Activated T-cell treated with anti-CD3 and anti-CD28 coated beads, Interleukin-2, amount 50 U/mL, for 72 hours (primary cell): ENCODE measurements around the gene GNLY. TPM values are rescaled to one million over a fixed set of nuclear protein-coding genes. Genes with fewer than 3 reads are reported as not detected.
"Not testable (repeated sequence)": the region's sequence is repeated elsewhere in the genome, so short reads cannot be mapped to it uniquely, and the experiment has no call there.

Experiments used
- ATAC-seq, 2 donors: fragments of 150-1000 bp; cut with Tn5 transposase; replicated peaks in 1 of 2; 2 replicates each; pipeline ENCODE4 v1.10.0; 2021; ENCODE audit warnings: moderate library complexity in 2 of 2, mild to moderate bottlenecking in 1 of 2
- DNase-seq, 2 donors: peaks; one replicate each; pipeline ENCODE4 v3.0.0; 2021 to 2022; ENCODE audit warnings: mixed read lengths in 1 of 2
- H3K27ac Mint-ChIP-seq: one replicate; pipeline ENCODE4 v1.8.0; 2022; ENCODE audit warnings: mild to moderate bottlenecking, moderate library complexity, mixed read lengths
- H3K27me3 Mint-ChIP-seq: one replicate; pipeline ENCODE4 v1.8.0; 2022; ENCODE audit warnings: low read depth, mixed read lengths
- H3K36me3 Mint-ChIP-seq, 2 donors: one replicate each; pipeline ENCODE4 v1.8.0; 2022; ENCODE audit warnings: mixed read lengths in 2 of 2, mild to moderate bottlenecking in 1 of 2; ENCODE audit not compliant: insufficient read depth in 2 of 2
- H3K4me1 Mint-ChIP-seq: one replicate; pipeline ENCODE4 v1.8.0; 2022; ENCODE audit warnings: low read depth, mixed read lengths
- H3K4me3 Mint-ChIP-seq, 2 donors: one replicate each; pipeline ENCODE4 v1.8.0; 2022; ENCODE audit warnings: mild to moderate bottlenecking in 2 of 2, mixed read lengths in 2 of 2, moderate library complexity in 2 of 2
- H3K9me3 Mint-ChIP-seq, 2 donors: one replicate each; pipeline ENCODE4 v1.8.0; 2022; ENCODE audit warnings: mixed read lengths in 2 of 2
- total RNA-seq, 2 donors: library from RNA; stranded (reverse); gene quantifications; one replicate each; pipeline ENCODE4 v1.2.3, GENCODE V29; 2022

The GNLY gene
- total RNA-seq, 2 donors from 2014 or later, result 23.8 to 143 TPM

DNA sequence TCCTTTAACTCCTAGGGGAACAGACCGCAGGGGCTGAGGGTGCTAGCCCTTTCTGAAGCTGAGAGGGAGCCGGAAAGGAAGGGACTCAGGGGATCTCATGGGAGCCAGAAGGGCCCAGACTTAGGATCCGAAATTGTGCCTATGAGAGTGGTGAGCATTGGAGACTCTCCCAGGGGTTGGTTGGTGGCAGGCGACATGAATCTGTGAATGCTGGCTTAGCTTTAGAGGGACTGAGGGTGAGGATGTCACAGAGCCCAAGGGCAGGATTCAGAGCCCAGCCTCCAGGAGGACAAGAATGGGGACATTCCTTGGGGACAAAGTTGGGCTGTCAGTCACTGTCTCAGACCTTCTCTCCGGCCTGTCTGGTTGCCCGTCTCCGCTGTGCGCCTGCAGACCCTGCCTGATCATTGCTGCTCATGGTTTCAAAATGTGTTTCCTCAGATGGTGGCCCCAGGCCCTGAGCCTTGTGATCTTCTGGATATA, 17.5 kb downstream of the GNLY start:
- no peak overlapping the region for H3K4me3 Mint-ChIP-seq
- DNase-seq (no peak), ATAC-seq (no peak)
- H3K27ac Mint-ChIP-seq, result no peak overlapping the region
- peaks cover 18% of the 10 kb centered on the region for H3K4me1 Mint-ChIP-seq
- peaks cover 4% of the 10 kb centered on the region for H3K27me3 Mint-ChIP-seq
- no peaks in the 10 kb centered on the region for H3K36me3 Mint-ChIP-seq
- no peaks in the 10 kb centered on the region for H3K9me3 Mint-ChIP-seq

- Mint-ChIP-seq H3K27me3 (peaks cover 4% of the 10 kb centered on the region), H3K27ac (no peak overlapping the region), H3K36me3 (no peaks in the 10 kb centered on the region), H3K4me3 (no peak overlapping the region), H3K4me1 (peaks cover 13% of the 10 kb centered on the region), H3K9me3 (no peaks in the 10 kb centered on the region)
- DNase-seq (no peak), ATAC-seq (no peak)
These were observed 18.2 kb downstream of the GNLY start for GRCh38 chr2:85712336-85712735.

DNA sequence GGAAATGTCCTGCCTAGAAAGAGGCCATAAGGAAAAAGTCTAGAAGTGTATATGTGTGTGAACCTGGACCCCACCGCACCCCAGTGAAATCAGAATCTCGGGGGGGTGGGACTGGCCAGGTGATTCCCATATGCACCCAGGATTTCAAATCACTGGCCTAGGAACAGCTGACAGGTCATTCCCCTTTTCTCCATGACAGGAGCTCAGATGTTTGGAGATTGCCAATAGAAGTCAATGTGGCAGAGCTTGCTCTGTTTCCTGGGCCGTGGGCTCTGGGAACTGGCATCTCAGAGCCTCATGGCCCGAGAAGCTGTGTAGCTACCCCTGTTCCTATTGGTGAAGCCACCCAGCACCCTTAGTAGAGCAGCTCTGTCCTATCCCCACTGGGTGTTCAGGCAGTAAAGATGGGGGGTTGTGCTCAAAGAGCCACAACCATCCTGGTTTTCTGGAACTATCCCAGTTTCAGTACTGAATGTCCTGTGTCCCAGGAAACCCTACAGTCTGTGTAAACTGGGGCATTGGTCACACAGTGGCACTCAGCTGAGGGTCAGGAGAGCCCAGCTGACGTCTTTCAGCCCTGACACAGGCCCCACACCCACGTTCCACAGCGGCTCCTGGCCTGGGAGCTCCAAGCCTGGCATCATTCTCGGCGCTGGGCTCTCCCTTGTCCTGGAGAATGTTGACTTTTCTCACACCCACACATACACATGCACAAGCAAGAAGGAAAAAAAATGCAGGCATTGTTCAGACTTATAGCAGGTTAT, 18.9 kb downstream of the GNLY start:
- Mint-ChIP-seq H3K4me3 (no peak overlapping the region), H3K9me3 (no peaks in the 10 kb centered on the region), H3K36me3 (no peaks in the 10 kb centered on the region), H3K27me3 (peaks cover 4% of the 10 kb centered on the region), H3K4me1 (peaks cover 7% of the 10 kb centered on the region), H3K27ac (no peak overlapping the region)
- no peak for ATAC-seq
- no peak for DNase-seq

- Mint-ChIP-seq H3K27me3 (peaks cover 1% of the 10 kb centered on the region), H3K9me3 (no peaks in the 10 kb centered on the region)
These were observed 19.7 kb downstream of the GNLY start for GRCh38 chr2:85713836-85714235.

GRCh38 chr2:85714421-85714820, 20.3 kb downstream of the GNLY start:
- H3K4me1 Mint-ChIP-seq, ATAC-seq: not testable (repeated sequence)

More at GRCh38 chr2:85713836-85714235, 19.7 kb downstream of the GNLY start:
- H3K4me1 Mint-ChIP-seq, result peaks cover 7% of the 10 kb centered on the region
- ATAC-seq (no peak), DNase-seq (no peak)
- H3K36me3 Mint-ChIP-seq, result no peaks in the 10 kb centered on the region
- H3K4me3 Mint-ChIP-seq, result no peak overlapping the region
- H3K27ac Mint-ChIP-seq, result no peak overlapping the region

GRCh38 chr2:85714841-85715240, 20.7 kb downstream of the GNLY start:
- Mint-ChIP-seq H3K27ac (no peak overlapping the region), H3K4me1 (peaks cover 7% of the 10 kb centered on the region), H3K27me3 (no peaks in the 10 kb centered on the region), H3K4me3 (no peak overlapping the region), H3K36me3 (no peaks in the 10 kb centered on the region), H3K9me3 (no peaks in the 10 kb centered on the region)
- no peak for ATAC-seq
- no peak for DNase-seq

More at GRCh38 chr2:85714421-85714820, 20.3 kb downstream of the GNLY start:
- H3K9me3 Mint-ChIP-seq, H3K4me3 Mint-ChIP-seq, H3K36me3 Mint-ChIP-seq, H3K27me3 Mint-ChIP-seq, H3K27ac Mint-ChIP-seq, DNase-seq: not testable (repeated sequence)

DNA sequence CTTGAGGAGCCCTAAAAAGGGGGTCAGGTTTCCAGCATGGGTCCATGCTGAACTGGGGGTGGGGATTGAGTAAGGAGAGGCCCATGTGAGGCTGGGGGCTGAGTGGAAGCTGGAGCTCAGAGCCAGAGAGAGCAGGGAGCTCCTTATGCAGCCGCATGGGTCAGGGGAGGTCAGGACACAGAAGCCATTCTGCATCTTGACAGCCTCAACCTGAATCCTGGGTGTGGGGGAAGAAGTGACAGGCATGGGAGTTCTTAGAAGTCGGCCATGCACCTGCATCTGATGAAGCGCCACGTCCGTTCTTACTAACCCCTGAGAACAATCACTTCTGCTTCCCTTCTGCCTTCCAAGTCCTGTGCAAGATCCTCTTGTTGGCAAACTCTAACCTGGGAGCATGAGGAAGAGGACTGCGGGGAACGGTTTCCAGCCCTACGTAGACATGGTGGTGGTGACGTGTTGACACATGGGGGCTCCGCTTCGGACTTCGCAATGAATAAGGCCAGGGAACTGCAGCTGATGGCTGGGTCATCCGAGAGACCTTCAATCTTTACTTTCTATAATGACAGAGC, 22.3 kb downstream of the GNLY start:
- no peak overlapping the region for H3K4me3 Mint-ChIP-seq
- DNase-seq (no peak), ATAC-seq (no peak)
- peaks cover 7% of the 10 kb centered on the region for H3K4me1 Mint-ChIP-seq
- H3K27me3 Mint-ChIP-seq, result no peaks in the 10 kb centered on the region
- H3K27ac Mint-ChIP-seq, result no peak overlapping the region
- H3K9me3 Mint-ChIP-seq, result peaks cover 4% of the 10 kb centered on the region in 2 donors
- no peaks in the 10 kb centered on the region for H3K36me3 Mint-ChIP-seq

GRCh38 chr2:85717308-85718008, 23.3 kb downstream of the GNLY start:
- Mint-ChIP-seq H3K27me3 (no peaks in the 10 kb centered on the region), H3K9me3 (peaks cover 4% of the 10 kb centered on the region in 2 donors), H3K27ac (no peak overlapping the region)

GRCh38 chr2:85718009-85718391, 23.8 kb downstream of the GNLY start:
- Mint-ChIP-seq H3K27ac (no peak overlapping the region), H3K4me3 (no peak overlapping the region), H3K36me3 (no peaks in the 10 kb centered on the region), H3K4me1 (peaks cover 7% of the 10 kb centered on the region), H3K27me3 (no peaks in the 10 kb centered on the region), H3K9me3 (peaks cover 4% of the 10 kb centered on the region in 2 donors)
- DNase-seq (no peak), ATAC-seq (no peak)

More at GRCh38 chr2:85717308-85718008, 23.3 kb downstream of the GNLY start:
- no peak for DNase-seq
- no peak for ATAC-seq
- H3K4me3 Mint-ChIP-seq, result no peak overlapping the region
- H3K36me3 Mint-ChIP-seq, result no peaks in the 10 kb centered on the region
- H3K4me1 Mint-ChIP-seq, result peaks cover 7% of the 10 kb centered on the region

GRCh38 chr2:85718885-85719492, 24.8 kb downstream of the GNLY start:
- Mint-ChIP-seq H3K9me3 (peaks cover 4% of the 10 kb centered on the region in 2 donors), H3K27ac (no peak overlapping the region), H3K4me1 (peaks cover 5% of the 10 kb centered on the region), H3K27me3 (no peaks in the 10 kb centered on the region), H3K4me3 (no peak overlapping the region), H3K36me3 (no peaks in the 10 kb centered on the region)
- DNase-seq (no peak), ATAC-seq (no peak)

DNA sequence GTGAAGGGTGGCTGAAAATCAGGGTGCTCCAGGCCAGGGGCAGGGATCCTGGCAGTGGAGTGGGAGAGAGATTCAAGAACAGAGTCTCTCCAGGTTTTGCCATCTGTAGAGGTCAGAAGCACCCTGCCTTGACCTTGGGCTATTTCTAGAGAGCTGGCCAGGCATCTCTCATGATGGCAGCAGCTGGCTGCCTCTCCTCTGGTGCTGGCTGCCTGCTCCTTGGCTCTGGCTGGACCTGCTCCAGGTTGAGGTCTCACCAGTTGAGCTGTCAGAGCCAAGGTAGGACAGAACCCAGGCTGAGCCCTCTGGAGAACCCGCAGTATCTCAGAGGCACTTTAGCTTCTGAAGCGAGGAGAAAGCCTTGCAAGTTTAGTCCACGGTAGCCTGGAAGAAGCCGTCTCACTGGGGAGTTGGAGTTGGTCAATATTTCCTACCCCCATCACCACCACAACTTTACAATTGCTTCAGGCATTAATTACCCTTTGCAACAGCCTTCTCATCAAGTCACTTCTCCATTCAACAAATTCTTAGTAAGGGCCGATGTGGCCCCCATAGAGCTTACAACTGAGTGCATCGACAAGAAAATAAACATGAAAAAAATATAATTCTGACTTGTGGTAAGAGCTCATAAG, 25.6 kb downstream of the GNLY start:
- ATAC-seq, result no peak
- Mint-ChIP-seq H3K36me3 (no peaks in the 10 kb centered on the region), H3K4me1 (no peaks in the 10 kb centered on the region), H3K9me3 (peaks cover 4% of the 10 kb centered on the region in 2 donors), H3K4me3 (no peak overlapping the region), H3K27ac (no peak overlapping the region), H3K27me3 (no peaks in the 10 kb centered on the region)
- no peak for DNase-seq

DNA sequence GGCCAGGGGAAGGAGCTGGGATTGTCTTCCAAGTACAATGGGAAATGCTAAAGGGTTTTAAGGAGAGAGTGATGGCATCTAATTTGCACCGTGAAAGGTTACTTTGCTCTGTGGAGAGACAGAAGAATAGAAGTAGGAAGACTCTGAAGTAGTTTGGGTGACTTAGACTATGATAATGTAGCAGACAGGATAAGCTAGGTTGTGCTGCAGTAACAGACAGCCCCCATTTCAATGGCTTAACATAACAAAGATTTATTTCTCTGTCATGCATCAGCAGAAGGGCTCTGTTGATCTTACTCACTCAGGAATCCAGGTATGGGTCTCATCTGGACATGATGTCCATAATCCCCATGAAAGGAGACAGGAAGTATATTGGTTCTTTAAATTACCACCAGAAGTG, 26.4 kb downstream of the GNLY start:
- Mint-ChIP-seq H3K9me3 (peaks cover 4% of the 10 kb centered on the region in 2 donors), H3K4me1 (no peaks in the 10 kb centered on the region), H3K27me3 (no peaks in the 10 kb centered on the region), H3K4me3 (no peak overlapping the region), H3K27ac (no peak overlapping the region), H3K36me3 (no peaks in the 10 kb centered on the region)
- no peak for ATAC-seq
- DNase-seq, result no peak
